GM12878 (cell line): ENCODE data around the gene TTK. TPM values are rescaled to one million over a fixed set of nuclear protein-coding genes. Genes with fewer than 3 reads are reported as not detected.
A peak's percentile ranks its signal among the peaks of the same experiment; 100 is the strongest.

Experiments used
- ATAC-seq: fragments of 200-7000 bp; cut with Tn5 transposase; 3 replicates; pipeline ENCODE4 v1.9.1; 2020; ENCODE audit warnings: mild to moderate bottlenecking, moderate library complexity
- BruUV-seq: library from RNA; stranded (reverse); fragments of 400-500 nt; replicated peaks from 2 replicates; lab custom pipeline; 2021; lab: Mats Ljungman, UMichigan
- CTCF ChIA-PET: fragments of 300-600 bp; sonication (Branson Sonifier 250); formaldehyde crosslinking; extraction: SDS; loops from one replicate; lab custom pipeline; 2021; ENCODE audit warnings: inconsistent platforms; lab: Yijun Ruan, JAX
- POLR2A ChIA-PET: fragments of 350-600 bp; formaldehyde crosslinking; extraction: SDS; loops from one replicate; lab custom pipeline; 2021; ENCODE audit warnings: inconsistent platforms; lab: Charles Lee
- RAD21 ChIA-PET: fragments of 300-600 bp; sonication (Branson Sonifier 250); formaldehyde crosslinking; loops from one replicate; lab custom pipeline; 2023; ENCODE audit warnings: antibody characterized with exemption; ENCODE audit not compliant: unreplicated experiment; lab: Charles Lee
- SMC1A ChIA-PET: fragments of 300-600 bp; sonication (Branson Sonifier 250); formaldehyde crosslinking; loops from one replicate; lab custom pipeline; 2023; ENCODE audit not compliant: unreplicated experiment, uncharacterized antibody; lab: Charles Lee
- DNase-seq: peaks from one replicate; pipeline ENCODE4 v3.0.0-alpha.2; 2011; ENCODE audit warnings: low read depth, low spot score
- FAIRE-seq: peaks from 3 replicates; lab custom pipeline; 2011; peaks lifted over from hg19 to GRCh38; lab: Jason Lieb, UNC
- H2AFZ ChIP-seq: 2 replicates; pipeline ENCODE4 v1.6.0; 2011; ENCODE audit warnings: low read depth, low read length, control low read depth; ENCODE audit not compliant: control insufficient read depth
- H3K27ac ChIP-seq: 2 replicates; pipeline ENCODE4 v1.5.1; 2011; ENCODE audit warnings: control low read depth; ENCODE audit not compliant: control insufficient read depth, insufficient read depth
- H3K27me3 ChIP-seq, 2 experiments: replicated peaks in 1 of 2; 2 replicates each; pipeline versions ENCODE4 v1.6.0 to v1.6.1; 2011; ENCODE audit warnings: low read length in 1 of 2; ENCODE audit not compliant: control insufficient read depth in 2 of 2, insufficient read depth in 2 of 2
- H3K36me3 ChIP-seq, 2 experiments: 2 replicates each; pipeline ENCODE4 v1.5.1; 2011; ENCODE audit warnings: low read length in 1 of 2; ENCODE audit not compliant: control insufficient read depth in 2 of 2, insufficient read depth in 2 of 2
- H3K4me1 ChIP-seq: 2 replicates; pipeline ENCODE4 v1.6.1; 2011; ENCODE audit warnings: mild to moderate bottlenecking, low read length, moderate library complexity, mixed read lengths; ENCODE audit not compliant: control insufficient read depth, insufficient read depth
- H3K4me2 ChIP-seq: 2 replicates; pipeline ENCODE4 v1.6.0; 2011; ENCODE audit warnings: control low read depth; ENCODE audit not compliant: control insufficient read depth, insufficient read depth
- H3K4me3 ChIP-seq: fragments of 200-600 bp; sonication (generic); 2 replicates; pipeline ENCODE4 v1.5.1; 2016
- H3K79me2 ChIP-seq: 2 replicates; pipeline ENCODE4 v1.6.0; 2011; ENCODE audit warnings: low read length; ENCODE audit not compliant: control insufficient read depth, insufficient read depth
- H3K9ac ChIP-seq: 2 replicates; pipeline ENCODE4 v1.8.0; 2011; ENCODE audit warnings: low read length, control low read depth, mixed read lengths; ENCODE audit not compliant: control insufficient read depth, insufficient read depth
- H3K9me3 ChIP-seq: replicated peaks from 3 replicates; pipeline ENCODE4 v1.5.1; 2011; ENCODE audit warnings: mild to moderate bottlenecking, low read length; ENCODE audit not compliant: control insufficient read depth, insufficient read depth
- H4K20me1 ChIP-seq: 2 replicates; pipeline ENCODE4 v1.6.0; 2011; ENCODE audit not compliant: control insufficient read depth, insufficient read depth
- CTCF ChIP-seq, 3 experiments: IDR thresholded peaks in 2 of 3; conservative IDR thresholded peaks in 1 of 3; 2 replicates each; pipeline ENCODE4 v1.5.1; 2011; ENCODE audit warnings: low read depth in 3 of 3, low read length in 3 of 3, mild to moderate bottlenecking in 3 of 3, control low read depth in 2 of 3, moderate library complexity in 2 of 3, inconsistent platforms in 1 of 3, mixed read lengths in 1 of 3; ENCODE audit not compliant: control insufficient read depth in 2 of 3, insufficient read depth in 1 of 3; ENCODE audit errors: extremely low read depth in 1 of 3
- E2F4 ChIP-seq: IDR thresholded peaks from 2 replicates; pipeline ENCODE4 v1.6.1; 2012; ENCODE audit warnings: low read depth, low read length, improper control_type of control experiment
- KLF5 ChIP-seq: fragments of 450-650 bp; IDR thresholded peaks from 2 replicates; pipeline ENCODE4 v1.6.1; 2014; ENCODE audit warnings: mild to moderate bottlenecking; ENCODE audit not compliant: partially characterized antibody
- MEF2B ChIP-seq: fragments of 450-650 bp; IDR thresholded peaks from 2 replicates; pipeline ENCODE4 v1.6.1; 2018; ENCODE audit warnings: mild to moderate bottlenecking, moderate library complexity; ENCODE audit not compliant: partially characterized antibody, poor library complexity, severe bottlenecking
- RAD21 ChIP-seq: IDR thresholded peaks from 2 replicates; pipeline ENCODE4 v1.6.1; 2011; ENCODE audit warnings: mild to moderate bottlenecking, low read depth, low read length, moderate library complexity; ENCODE audit not compliant: insufficient read depth
- WGBS: methylation state at CpG from one replicate; pipeline ENCODE4 v1.1.6; 2016; ENCODE audit warnings: low lambda C conversion rate; ENCODE audit not compliant: insufficient replicate concordance, insufficient coverage; ENCODE audit errors: missing lambda C conversion rate; 5-methylcytosine and 5-hydroxymethylcytosine counted together
- in situ Hi-C: fragments of 300-500 bp; cut with MboI; formaldehyde crosslinking; loops from 9 replicates; pipeline ENCODE4 v1.14.3; 2018; ENCODE audit warnings: mixed read lengths
- intact Hi-C: fragments of 100-400 bp; cut with micrococcal nuclease; formaldehyde crosslinking; loops from one replicate; pipeline ENCODE4 v1.14.2; 2022; ENCODE audit not compliant: unreplicated experiment
- polyA plus RNA-seq, 11 experiments: library from polyadenylated mRNA; depleted of rRNA in 4 of 11; unstranded in 6 of 11; stranded (reverse) in 5 of 11; fragments of >200 nt; fragmentation: Nextera tagmentation in 4 of 11; fragmentation: Illumina TruSeq in 1 of 11; extraction: Ambion mirVana in 4 of 11; extraction: Trizol in 1 of 11; gene quantifications; 1 replicate in 1 of 11; 2 replicates in 10 of 11; pipeline versions ENCODE4 v1.2.1 to v1.2.3, GENCODE V29; 2011 to 2016; ENCODE audit warnings: inconsistent platforms in 2 of 11, missing spikeins in 2 of 11, low read depth in 1 of 11
- total RNA-seq, 4 experiments: library from RNA; depleted of rRNA in 3 of 4; stranded (reverse); fragments of >200 nt in 3 of 4; fragmentation: Illumina TruSeq in 1 of 4; extraction: Trizol in 1 of 4; gene quantifications; 2 replicates each; pipeline versions ENCODE4 v1.2.1 to v1.2.3, GENCODE V29; 2013 to 2021

The TTK gene
- total and polyA plus RNA-seq, 10 of the 15 experiments (the other 5 are each of a cell fraction or from before 2014, with no cell fraction given), result 23.8 to 52.4 (median 36.0) TPM

GRCh38 chr6:80009531-80009930 lies 5.1 kb downstream of the TTK start (continued):
- TF ChIP-seq E2F4 (no peak), KLF5 (no peak), MEF2B (no peak)

GRCh38 chr6:80010288-80010687 lies 5.8 kb downstream of the TTK start:
- CTCF ChIA-PET, result interaction anchor here (0.7 to 1.8 kb wide), 5 partner anchors 10 to 141 kb away, joined by 3 to 10 read pairs (median 4); no protein-coding TSS in a partner anchor
- intact Hi-C loops, result no loop called here

More at GRCh38 chr6:80010288-80010687, 5.8 kb downstream of the TTK start:
- Histone ChIP-seq H3K9ac (no peak overlapping the region), H3K27me3 (no peaks in the 10 kb centered on the region), H3K4me3 (no peak overlapping the region), H3K79me2 (peaks cover 21% of the 10 kb centered on the region), H3K4me1 (no peaks in the 10 kb centered on the region), H2AFZ (no peak overlapping the region; the same call in 1 of the 2 replicates), H3K36me3 (peaks cover 0 to 4% of the 10 kb centered on the region in 2 experiments; a peak in 1 of 4 replicates), H3K9me3 (no peaks in the 10 kb centered on the region), H3K27ac (no peak overlapping the region), H3K4me2 (no peak overlapping the region), H4K20me1 (no peaks in the 10 kb centered on the region)
- FAIRE-seq (no peak), ATAC-seq (peak; percentile 60; the same call in 2 of the 3 replicates), DNase-seq (no peak)
- TF ChIP-seq CTCF (IDR thresholded peaks at IDR 0.05 in 2 of 3, conservative IDR thresholded peaks at IDR 0.05 in 1 of 3; ENCODE audit: control insufficient read depth in 2 of 3, extremely low read depth in 1 of 3, insufficient read depth in 1 of 3, low read depth in 3 of 3, low read length in 3 of 3) (peak in 1 of 3 experiments; percentile 8; a peak in 2 of 6 replicates), RAD21 (no peak)
- 84% methylated on average over 2 of the region's 2 CpGs for WGBS
- ChIA-PET SMC1A (interaction anchor here (0.8 kb wide), 1 partner anchor 88 kb away, joined by 3 read pairs; no protein-coding TSS in a partner anchor), RAD21 (interaction anchor here (0.9 to 1.3 kb wide), 4 partner anchors 10 to 140 kb away, joined by 3 to 4 read pairs (median 3); no protein-coding TSS in a partner anchor), POLR2A (no interaction called here)
- in situ Hi-C loops, result no loop called here
- BruUV-seq, result no TSS peak
